Keratinocyte (primary cell): Measurements from ENCODE around the gene F7. TPM values are rescaled to one million over a fixed set of nuclear protein-coding genes. Genes with fewer than 3 reads are reported as not detected.

ENCODE experiments used
- DNase-seq: peaks from one replicate; pipeline ENCODE4 v3.0.0-alpha.2; 2011; ENCODE audit warnings: low read depth, missing footprints, low spot score
- FAIRE-seq: peaks from 2 replicates; lab custom pipeline; 2011; peaks lifted over from hg19 to GRCh38; lab: Jason Lieb, UNC
- H2AFZ ChIP-seq: 2 replicates; pipeline ENCODE4 v1.6.0; 2012; ENCODE audit warnings: low read length, control low read depth, inconsistent platforms; ENCODE audit not compliant: control insufficient read depth
- H3K27ac ChIP-seq: 2 replicates; pipeline ENCODE4 v1.5.1; 2011; ENCODE audit warnings: low read length; ENCODE audit not compliant: control insufficient read depth, insufficient read depth
- H3K27me3 ChIP-seq: 3 replicates; pipeline ENCODE4 v1.6.0; 2011; ENCODE audit warnings: low read length; ENCODE audit not compliant: control insufficient read depth, insufficient read depth; ENCODE audit errors: extremely low read depth
- H3K36me3 ChIP-seq, 2 experiments: 2 replicates in 1 of 2; 3 replicates in 1 of 2; pipeline ENCODE4 v1.5.1; 2011; ENCODE audit warnings: low read length in 2 of 2, mild to moderate bottlenecking in 1 of 2; ENCODE audit not compliant: control insufficient read depth in 2 of 2, insufficient read depth in 2 of 2; ENCODE audit errors: extremely low read depth in 1 of 2
- H3K4me1 ChIP-seq: 3 replicates; pipeline ENCODE4 v1.5.1; 2011; ENCODE audit warnings: low read length; ENCODE audit not compliant: control insufficient read depth, insufficient read depth; ENCODE audit errors: extremely low read depth
- H3K4me2 ChIP-seq: 3 replicates; pipeline ENCODE4 v1.6.0; 2011; ENCODE audit warnings: low read depth, low read length; ENCODE audit not compliant: control insufficient read depth, insufficient read depth; ENCODE audit errors: extremely low read depth
- H3K4me3 ChIP-seq, 3 experiments: fragments of 200-600 bp in 1 of 3; sonication (generic) in 1 of 3; 2 replicates in 2 of 3; 3 replicates in 1 of 3; pipeline ENCODE4 v1.5.1; 2011 to 2016; ENCODE audit warnings: low read length in 3 of 3, mild to moderate bottlenecking in 3 of 3, control low read depth in 2 of 3, inconsistent platforms in 1 of 3, low read depth in 1 of 3, mixed read lengths in 1 of 3, mixed run types in 1 of 3, moderate library complexity in 1 of 3; ENCODE audit not compliant: control insufficient read depth in 2 of 3, insufficient read depth in 2 of 3; ENCODE audit errors: extremely low read depth in 1 of 3
- H3K79me2 ChIP-seq: 2 replicates; pipeline ENCODE4 v1.6.0; 2012; ENCODE audit warnings: low read length; ENCODE audit not compliant: control insufficient read depth, insufficient read depth
- H3K9ac ChIP-seq: 3 replicates; pipeline ENCODE4 v1.6.0; 2011; ENCODE audit warnings: low read length; ENCODE audit not compliant: control insufficient read depth, insufficient read depth; ENCODE audit errors: extremely low read depth
- H3K9me1 ChIP-seq: 3 replicates; pipeline ENCODE4 v1.6.0; 2011; ENCODE audit warnings: low read length; ENCODE audit not compliant: control insufficient read depth, insufficient read depth; ENCODE audit errors: extremely low read depth
- H3K9me3 ChIP-seq: 2 replicates; pipeline ENCODE4 v1.5.1; 2012; ENCODE audit warnings: low read depth, low read length; ENCODE audit not compliant: control insufficient read depth
- H4K20me1 ChIP-seq: 3 replicates; pipeline ENCODE4 v1.6.0; 2011; ENCODE audit warnings: low read length; ENCODE audit not compliant: control insufficient read depth, insufficient read depth; ENCODE audit errors: extremely low read depth
- EZH2 ChIP-seq: IDR thresholded peaks from one replicate; pipeline ENCODE4 v1.6.1; 2012; ENCODE audit warnings: inconsistent platforms, mild to moderate bottlenecking, low read length, moderate library complexity
- dilution Hi-C: fragments of 300-500 bp; cut with MboI; formaldehyde crosslinking; loops from one replicate; pipeline ENCODE4 v1.7.0; 2020; ENCODE audit warnings: low sequenced_read_pairs; ENCODE audit not compliant: extremely low pct_ligation_motif_present
- polyA plus RNA-seq, 5 experiments: library from polyadenylated mRNA; depleted of rRNA in 3 of 5; stranded (reverse) in 3 of 5; stranded (forward) in 1 of 5; unstranded in 1 of 5; fragments of >200 nt; gene quantifications; 1 replicate in 1 of 5; 2 replicates in 3 of 5; 3 replicates in 1 of 5; pipeline versions ENCODE4 v1.2.1 to v1.2.3, GENCODE V29; 2011 to 2012; ENCODE audit warnings: missing spikeins in 2 of 5, low read depth in 1 of 5, low replicate concordance in 1 of 5
- TF ChIP-seq, protein P1 (sequence below), 3 experiments: IDR thresholded peaks in 1 of 3; conservative IDR thresholded peaks in 1 of 3; optimal IDR thresholded peaks in 1 of 3; 2 replicates in 2 of 3; 3 replicates in 1 of 3; pipeline versions ENCODE3 to v1.5.1; 2011; ENCODE audit warnings: low read length in 3 of 3, mild to moderate bottlenecking in 3 of 3, moderate library complexity in 2 of 3, control low read depth in 1 of 3, inconsistent platforms in 1 of 3; ENCODE audit not compliant: insufficient read depth in 2 of 3; ENCODE audit errors: extremely low read depth in 1 of 3

F7 gene
- polyA plus RNA-seq, 1 donor (not counting 4 experiments of a cell fraction or from before 2014, with no cell fraction given): not detected

GRCh38 chr13:113074876-113075275 lies 30.7 kb upstream of the F7 start:
- no peaks in the 10 kb centered on the region for H3K36me3 ChIP-seq
- H3K4me2 ChIP-seq: no peak overlapping the region
- no peaks in the 10 kb centered on the region for H3K9me1 ChIP-seq
- H4K20me1 ChIP-seq: no peaks in the 10 kb centered on the region
- H2AFZ ChIP-seq: no peak overlapping the region
- H3K9me3 ChIP-seq: no peaks in the 10 kb centered on the region
- no peaks in the 10 kb centered on the region for H3K4me1 ChIP-seq
- dilution Hi-C loops: no loop called here
- no peak overlapping the region for H3K4me3 ChIP-seq
- H3K27ac ChIP-seq: no peak overlapping the region
- H3K27me3 ChIP-seq: no peaks in the 10 kb centered on the region
- no peak for DNase-seq
- no peaks in the 10 kb centered on the region for H3K79me2 ChIP-seq
- no peak for FAIRE-seq
- H3K9ac ChIP-seq: no peak overlapping the region
- TF ChIP-seq, protein P1, sequence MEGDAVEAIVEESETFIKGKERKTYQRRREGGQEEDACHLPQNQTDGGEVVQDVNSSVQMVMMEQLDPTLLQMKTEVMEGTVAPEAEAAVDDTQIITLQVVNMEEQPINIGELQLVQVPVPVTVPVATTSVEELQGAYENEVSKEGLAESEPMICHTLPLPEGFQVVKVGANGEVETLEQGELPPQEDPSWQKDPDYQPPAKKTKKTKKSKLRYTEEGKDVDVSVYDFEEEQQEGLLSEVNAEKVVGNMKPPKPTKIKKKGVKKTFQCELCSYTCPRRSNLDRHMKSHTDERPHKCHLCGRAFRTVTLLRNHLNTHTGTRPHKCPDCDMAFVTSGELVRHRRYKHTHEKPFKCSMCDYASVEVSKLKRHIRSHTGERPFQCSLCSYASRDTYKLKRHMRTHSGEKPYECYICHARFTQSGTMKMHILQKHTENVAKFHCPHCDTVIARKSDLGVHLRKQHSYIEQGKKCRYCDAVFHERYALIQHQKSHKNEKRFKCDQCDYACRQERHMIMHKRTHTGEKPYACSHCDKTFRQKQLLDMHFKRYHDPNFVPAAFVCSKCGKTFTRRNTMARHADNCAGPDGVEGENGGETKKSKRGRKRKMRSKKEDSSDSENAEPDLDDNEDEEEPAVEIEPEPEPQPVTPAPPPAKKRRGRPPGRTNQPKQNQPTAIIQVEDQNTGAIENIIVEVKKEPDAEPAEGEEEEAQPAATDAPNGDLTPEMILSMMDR (optimal IDR thresholded peaks at IDR 0.05 in 1 of 3, IDR thresholded peaks at IDR 0.05 in 1 of 3, conservative IDR thresholded peaks at IDR 0.05 in 1 of 3; ENCODE audit: extremely low read depth in 1 of 3, insufficient read depth in 2 of 3, low read length in 3 of 3): no peak
- no peak for TF ChIP-seq EZH2

- FAIRE-seq (no peak), DNase-seq (no peak)
- no peak overlapping the region for H3K9ac ChIP-seq
- no peak overlapping the region for H3K4me3 ChIP-seq
- no peaks in the 10 kb centered on the region for H3K4me1 ChIP-seq
- H4K20me1 ChIP-seq: no peaks in the 10 kb centered on the region
- no peak overlapping the region for H2AFZ ChIP-seq
- no peak overlapping the region for H3K27ac ChIP-seq
- dilution Hi-C loops: no loop called here
- no peaks in the 10 kb centered on the region for H3K79me2 ChIP-seq
- H3K27me3 ChIP-seq: no peaks in the 10 kb centered on the region
- H3K9me1 ChIP-seq: no peaks in the 10 kb centered on the region
- TF ChIP-seq, protein P1 (optimal IDR thresholded peaks at IDR 0.05 in 1 of 3, IDR thresholded peaks at IDR 0.05 in 1 of 3, conservative IDR thresholded peaks at IDR 0.05 in 1 of 3; ENCODE audit: extremely low read depth in 1 of 3, insufficient read depth in 2 of 3, low read length in 3 of 3): no peak
- no peak for TF ChIP-seq EZH2
- H3K9me3 ChIP-seq: no peaks in the 10 kb centered on the region
- no peaks in the 10 kb centered on the region for H3K36me3 ChIP-seq
- no peak overlapping the region for H3K4me2 ChIP-seq
Measured at GRCh38 chr13:113075711-113076110, 29.9 kb upstream of the F7 start.
